Mesothelial cell of epicardium (in vitro differentiated cells): ENCODE data around the gene TUBA4B. TPM values are rescaled to one million over a fixed set of nuclear protein-coding genes. Genes with fewer than 3 reads are reported as not detected.
"Not testable (repeated sequence)": the region's sequence is repeated elsewhere in the genome, so short reads cannot be mapped to it uniquely, and the experiment has no call there.

Experiments used
- DNase-seq, 2 experiments: peaks; one replicate each; pipeline ENCODE4 v3.0.0; 2021; ENCODE audit warnings: low spot score in 2 of 2; ENCODE audit not compliant: unreplicated experiment in 2 of 2
- H3K27ac Mint-ChIP-seq: 2 replicates; pipeline ENCODE4 v1.8.0; 2021; ENCODE audit warnings: mixed read lengths
- H3K27me3 Mint-ChIP-seq: 2 replicates; pipeline ENCODE4 v1.8.0; 2021; ENCODE audit warnings: low read depth, mixed read lengths
- H3K36me3 Mint-ChIP-seq: 2 replicates; pipeline ENCODE4 v1.8.0; 2021; ENCODE audit warnings: mixed read lengths
- H3K4me1 Mint-ChIP-seq: 2 replicates; pipeline ENCODE4 v1.8.0; 2021; ENCODE audit warnings: mixed read lengths
- H3K4me3 Mint-ChIP-seq: 2 replicates; pipeline ENCODE4 v1.8.0; 2021; ENCODE audit warnings: mild to moderate bottlenecking, moderate library complexity, mixed read lengths
- H3K9me3 Mint-ChIP-seq: 2 replicates; pipeline ENCODE4 v1.8.0; 2021; ENCODE audit warnings: mixed read lengths
- CTCF ChIP-seq: fragments of 200-600 bp; sonication (generic); IDR thresholded peaks from one replicate; pipeline ENCODE4 v1.5.0; 2021; ENCODE audit warnings: antibody characterized with exemption; ENCODE audit not compliant: unreplicated experiment
- total RNA-seq: library from RNA; stranded (reverse); gene quantifications from 3 replicates; pipeline ENCODE4 v1.2.1, GENCODE V29; 2021

TUBA4B gene
- total RNA-seq, 1 donor from 2014 or later, result not detected

GRCh38 chr2:219286436-219287115 is 33.5 kb downstream of the TUBA4B start:
- peaks cover 10% of the 10 kb centered on the region for H3K36me3 Mint-ChIP-seq
- H3K27me3 Mint-ChIP-seq, result peaks cover 1% of the 10 kb centered on the region
- DNase-seq, result no peak
- no peak overlapping the region for H3K27ac Mint-ChIP-seq
- no peaks in the 10 kb centered on the region for H3K9me3 Mint-ChIP-seq
- peaks cover 6% of the 10 kb centered on the region for H3K4me1 Mint-ChIP-seq
- TF ChIP-seq CTCF, result no peak
- H3K4me3 Mint-ChIP-seq, result no peak overlapping the region

- DNase-seq, H3K27ac Mint-ChIP-seq, H3K4me1 Mint-ChIP-seq, H3K27me3 Mint-ChIP-seq, H3K9me3 Mint-ChIP-seq, H3K4me3 Mint-ChIP-seq, H3K36me3 Mint-ChIP-seq: not testable (repeated sequence)
Measured at GRCh38 chr2:219287116-219287440, 34.0 kb downstream of the TUBA4B start.

GRCh38 chr2:219287580-219288265 is 34.7 kb downstream of the TUBA4B start:
- no peak for TF ChIP-seq CTCF

GRCh38 chr2:219289195-219289536 is 36.1 kb downstream of the TUBA4B start:
- H3K9me3 Mint-ChIP-seq, result no peaks in the 10 kb centered on the region

More at GRCh38 chr2:219287580-219288265, 34.7 kb downstream of the TUBA4B start:
- H3K27ac Mint-ChIP-seq, result no peak overlapping the region
- no peak overlapping the region for H3K4me3 Mint-ChIP-seq
- no peak for DNase-seq
- H3K4me1 Mint-ChIP-seq, result peaks cover 6% of the 10 kb centered on the region
- peaks cover 1% of the 10 kb centered on the region for H3K27me3 Mint-ChIP-seq
- H3K9me3 Mint-ChIP-seq, result no peaks in the 10 kb centered on the region
- H3K36me3 Mint-ChIP-seq, result peaks cover 10% of the 10 kb centered on the region

GRCh38 chr2:219289537-219290361 is 36.7 kb downstream of the TUBA4B start:
- peaks cover 12% of the 10 kb centered on the region for H3K4me1 Mint-ChIP-seq
- H3K27me3 Mint-ChIP-seq, result peaks cover 3% of the 10 kb centered on the region
- DNase-seq, result no peak
- no peak for TF ChIP-seq CTCF
- no peak overlapping the region for H3K27ac Mint-ChIP-seq
- no peak overlapping the region for H3K4me3 Mint-ChIP-seq
- no peaks in the 10 kb centered on the region for H3K36me3 Mint-ChIP-seq
- no peaks in the 10 kb centered on the region for H3K9me3 Mint-ChIP-seq

More at GRCh38 chr2:219289195-219289536, 36.1 kb downstream of the TUBA4B start:
- Mint-ChIP-seq H3K36me3 (no peaks in the 10 kb centered on the region), H3K27ac (no peak overlapping the region), H3K4me3 (no peak overlapping the region), H3K27me3 (peaks cover 1% of the 10 kb centered on the region), H3K4me1 (peaks cover 9% of the 10 kb centered on the region)
- TF ChIP-seq CTCF, result no peak
- DNase-seq, result no peak
